Esophagus muscularis mucosa (tissue), 4 donors: ENCODE data around the gene SCGB2B2.

Experiments used
- EP300 ChIP-seq: sonication (generic); formaldehyde crosslinking; IDR thresholded peaks from one replicate; pipeline ENCODE4 v1.6.1; 2017; ENCODE audit warnings: antibody characterized with exemption
- POLR2A ChIP-seq: fragments of 450-650 bp; IDR thresholded peaks from one replicate; pipeline ENCODE4 v1.6.1; 2017; ENCODE audit warnings: antibody characterized with exemption, moderate library complexity, mild to moderate bottlenecking, low read depth
- POLR2AphosphoS5 ChIP-seq, 2 donors: sonication (generic); formaldehyde crosslinking; IDR thresholded peaks; one replicate each; pipeline ENCODE4 v1.6.1; 2017; ENCODE audit warnings: antibody characterized with exemption in 2 of 2
- TF ChIP-seq, protein P1 (sequence below), 3 experiments: fragments of 200-600 bp in 2 of 3; fragments of 450-650 bp in 1 of 3; sonication (generic) in 2 of 3; IDR thresholded peaks; one replicate each; pipeline ENCODE4 v1.5.1; 2017 to 2019; ENCODE audit warnings: antibody characterized with exemption in 3 of 3, mild to moderate bottlenecking in 2 of 3, moderate library complexity in 1 of 3

DNA sequence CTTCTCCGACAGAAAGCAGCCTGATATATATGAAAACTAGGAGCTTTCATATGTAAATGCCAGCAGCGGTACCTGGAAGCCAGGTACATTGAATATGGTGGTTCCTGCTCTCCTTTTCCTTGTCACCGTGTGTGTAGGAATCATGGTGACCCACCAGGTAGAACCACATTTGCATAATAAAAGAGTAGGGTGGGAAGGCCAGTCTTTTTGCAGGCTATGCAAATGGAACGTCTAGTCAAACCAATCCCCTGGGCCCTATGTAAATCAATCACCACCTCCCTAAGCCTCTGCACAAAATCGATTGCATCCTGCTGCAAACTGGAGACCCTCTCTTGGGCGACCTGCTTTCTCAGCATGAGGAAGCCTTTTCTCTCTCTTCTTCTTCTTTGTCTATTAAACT lies 34.9 kb upstream of the SCGB2B2 start:
- no peak for TF ChIP-seq POLR2A
- TF ChIP-seq, protein P1, sequence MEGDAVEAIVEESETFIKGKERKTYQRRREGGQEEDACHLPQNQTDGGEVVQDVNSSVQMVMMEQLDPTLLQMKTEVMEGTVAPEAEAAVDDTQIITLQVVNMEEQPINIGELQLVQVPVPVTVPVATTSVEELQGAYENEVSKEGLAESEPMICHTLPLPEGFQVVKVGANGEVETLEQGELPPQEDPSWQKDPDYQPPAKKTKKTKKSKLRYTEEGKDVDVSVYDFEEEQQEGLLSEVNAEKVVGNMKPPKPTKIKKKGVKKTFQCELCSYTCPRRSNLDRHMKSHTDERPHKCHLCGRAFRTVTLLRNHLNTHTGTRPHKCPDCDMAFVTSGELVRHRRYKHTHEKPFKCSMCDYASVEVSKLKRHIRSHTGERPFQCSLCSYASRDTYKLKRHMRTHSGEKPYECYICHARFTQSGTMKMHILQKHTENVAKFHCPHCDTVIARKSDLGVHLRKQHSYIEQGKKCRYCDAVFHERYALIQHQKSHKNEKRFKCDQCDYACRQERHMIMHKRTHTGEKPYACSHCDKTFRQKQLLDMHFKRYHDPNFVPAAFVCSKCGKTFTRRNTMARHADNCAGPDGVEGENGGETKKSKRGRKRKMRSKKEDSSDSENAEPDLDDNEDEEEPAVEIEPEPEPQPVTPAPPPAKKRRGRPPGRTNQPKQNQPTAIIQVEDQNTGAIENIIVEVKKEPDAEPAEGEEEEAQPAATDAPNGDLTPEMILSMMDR (IDR thresholded peaks at IDR 0.05): no peak
- TF ChIP-seq POLR2AphosphoS5 (IDR thresholded peaks at IDR 0.05): no peak
- TF ChIP-seq EP300: no peak
